GM21447 (cell line): Measurements from ENCODE around the gene RPA1.
"Not testable (repeated sequence)": the region's sequence is repeated elsewhere in the genome, so short reads cannot be mapped to it uniquely, and the experiment has no call there.

Source experiments
- ATAC-seq: cut with Tn5 transposase; IDR thresholded peaks from one replicate; pipeline ENCODE4 v1.9.1; 2021; ENCODE audit not compliant: unreplicated experiment

The RPA1 gene

DNA sequence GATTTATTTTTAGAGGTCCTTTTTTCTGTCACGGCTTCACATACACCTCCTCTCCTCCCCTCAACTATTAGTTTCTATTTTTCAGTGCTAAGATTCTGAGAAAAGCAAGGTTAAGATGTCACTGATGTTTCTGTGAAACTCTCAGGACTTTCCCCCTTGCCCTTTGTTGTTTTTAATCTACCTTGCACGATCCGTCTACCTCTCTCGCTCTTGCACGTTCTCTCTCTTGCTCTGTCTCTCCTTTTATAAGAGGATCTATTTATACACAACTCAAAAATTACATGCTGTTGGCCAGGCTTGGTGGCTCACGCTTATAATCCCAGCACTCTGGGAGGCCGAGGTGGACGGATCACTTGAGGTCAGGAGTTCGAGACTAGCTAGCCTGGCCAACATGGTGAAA lies 43.6 kb downstream of the RPA1 start:
- no peak for ATAC-seq

- ATAC-seq: no peak
These were observed 45.8 kb downstream of the RPA1 start for GRCh38 chr17:1875597-1875996.

DNA sequence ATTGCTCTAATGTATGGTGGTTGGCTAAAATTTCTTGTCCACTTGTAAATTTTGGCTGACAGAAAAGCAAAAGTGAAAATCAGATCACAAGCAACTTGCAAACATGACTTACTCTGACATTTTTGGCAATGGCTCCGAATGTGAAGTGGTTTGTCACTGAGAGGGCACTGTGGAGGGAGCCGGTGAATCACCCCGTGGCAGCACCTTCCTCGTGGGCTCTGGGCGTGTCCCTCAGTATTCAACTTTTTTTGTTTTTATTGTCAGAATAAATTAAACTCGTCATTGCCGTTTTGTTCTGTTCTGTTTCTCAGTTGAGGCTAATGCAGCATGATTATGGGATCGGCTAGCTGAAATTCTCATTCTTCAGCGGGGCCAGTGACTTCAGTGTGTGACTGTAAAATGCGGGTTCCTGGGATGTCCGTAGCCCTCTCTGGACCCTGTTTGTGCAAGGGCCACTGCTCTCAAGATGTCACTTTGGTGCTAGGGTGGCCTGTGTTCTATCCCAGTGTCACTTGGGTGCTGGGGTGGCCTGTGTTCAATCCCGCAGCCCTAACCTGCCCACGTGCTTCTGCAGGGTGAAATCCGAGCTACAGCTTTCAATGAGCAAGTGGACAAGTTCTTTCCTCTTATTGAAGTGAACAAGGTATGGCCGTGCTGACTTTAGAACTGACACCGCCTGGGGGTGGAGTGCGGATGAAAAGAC lies 48.8 kb downstream of the RPA1 start:
- ATAC-seq: no peak

GRCh38 chr17:1880851-1881630 lies 51.2 kb downstream of the RPA1 start:
- no peak for ATAC-seq

- no peak for ATAC-seq
These were observed 53.0 kb downstream of the RPA1 start for GRCh38 chr17:1882836-1883235.

- ATAC-seq: no peak
These were observed 53.7 kb downstream of the RPA1 start for GRCh38 chr17:1883536-1883935.

GRCh38 chr17:1888741-1889140 lies 58.9 kb downstream of the RPA1 start:
- ATAC-seq: no peak

GRCh38 chr17:1890758-1891450 lies 61.1 kb downstream of the RPA1 start:
- no peak for ATAC-seq

- ATAC-seq: no peak
These were observed 65.0 kb downstream of the RPA1 start for GRCh38 chr17:1894753-1895339.

DNA sequence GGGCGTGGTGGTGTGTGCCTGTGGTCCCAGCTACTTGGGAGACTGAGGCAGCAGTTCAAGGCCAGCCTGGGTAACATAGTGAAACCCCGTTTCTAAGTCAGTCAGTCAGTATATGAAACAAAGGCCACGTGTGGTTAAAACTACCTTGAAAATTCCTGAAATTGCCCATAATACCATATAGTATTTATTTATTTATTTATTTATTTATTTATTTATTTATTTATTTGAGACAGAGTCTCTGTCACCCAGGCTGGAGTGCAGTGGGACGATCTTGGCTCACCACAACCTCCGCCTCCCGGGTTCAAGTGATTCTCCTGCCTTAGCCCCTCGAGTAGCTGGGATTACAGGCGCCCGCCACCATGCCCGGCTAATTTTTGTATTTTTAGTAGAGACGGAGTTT lies 65.7 kb downstream of the RPA1 start:
- not testable (repeated sequence) for ATAC-seq

- no peak for ATAC-seq
These were observed 66.7 kb downstream of the RPA1 start for GRCh38 chr17:1896243-1897104.

DNA sequence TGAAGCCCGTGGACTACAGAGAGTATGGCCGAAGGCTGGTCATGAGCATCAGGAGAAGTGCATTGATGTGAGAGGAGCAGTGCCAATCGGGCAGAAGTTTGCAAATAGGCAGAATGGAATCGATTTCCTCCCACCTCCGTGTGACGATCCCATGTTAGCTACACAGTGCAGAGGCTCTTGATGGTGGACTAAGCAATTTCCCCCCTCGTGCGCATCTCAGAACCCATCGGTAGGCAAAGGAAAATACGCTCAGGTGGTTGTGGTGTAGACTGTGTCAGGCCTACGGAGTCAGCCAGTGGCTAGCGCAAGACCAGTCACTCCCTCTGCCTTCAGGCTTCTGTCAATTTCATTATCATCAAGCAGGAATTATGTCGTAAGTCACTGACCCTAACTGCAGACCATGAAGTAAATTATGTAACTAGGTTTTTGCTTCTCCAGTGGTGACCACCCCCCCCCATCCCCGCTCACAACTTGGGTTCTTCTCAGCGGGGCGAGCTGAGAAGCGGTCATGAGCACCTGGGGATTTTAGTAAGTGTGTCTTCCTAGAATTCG lies 67.4 kb downstream of the RPA1 start:
- ATAC-seq: no peak

- no peak for ATAC-seq
These were observed 68.5 kb downstream of the RPA1 start for GRCh38 chr17:1898332-1898731.

DNA sequence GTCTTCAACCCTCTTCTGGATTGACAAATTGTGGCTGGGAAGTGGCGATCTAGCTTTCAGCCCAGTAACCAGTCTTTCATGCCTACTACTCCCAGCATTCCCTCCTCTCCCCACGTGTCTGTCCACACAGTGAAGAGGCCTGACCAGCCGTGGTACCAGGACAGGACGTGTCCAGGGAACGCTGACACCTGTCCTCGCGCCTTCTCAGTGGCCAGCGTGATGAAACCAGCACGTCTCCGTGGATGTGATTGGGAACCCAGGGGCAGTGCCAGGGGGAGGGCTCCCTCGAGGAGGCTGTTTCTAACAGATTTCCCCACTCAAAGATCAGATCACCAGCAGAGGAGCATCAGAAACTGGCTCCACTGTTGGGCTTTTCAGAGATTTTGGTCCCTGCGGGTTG lies 69.1 kb downstream of the RPA1 start:
- no peak for ATAC-seq

GRCh38 chr17:1899403-1900000 lies 69.7 kb downstream of the RPA1 start:
- no peak for ATAC-seq

GRCh38 chr17:1904273-1905182 lies 74.7 kb downstream of the RPA1 start:
- no peak for ATAC-seq

DNA sequence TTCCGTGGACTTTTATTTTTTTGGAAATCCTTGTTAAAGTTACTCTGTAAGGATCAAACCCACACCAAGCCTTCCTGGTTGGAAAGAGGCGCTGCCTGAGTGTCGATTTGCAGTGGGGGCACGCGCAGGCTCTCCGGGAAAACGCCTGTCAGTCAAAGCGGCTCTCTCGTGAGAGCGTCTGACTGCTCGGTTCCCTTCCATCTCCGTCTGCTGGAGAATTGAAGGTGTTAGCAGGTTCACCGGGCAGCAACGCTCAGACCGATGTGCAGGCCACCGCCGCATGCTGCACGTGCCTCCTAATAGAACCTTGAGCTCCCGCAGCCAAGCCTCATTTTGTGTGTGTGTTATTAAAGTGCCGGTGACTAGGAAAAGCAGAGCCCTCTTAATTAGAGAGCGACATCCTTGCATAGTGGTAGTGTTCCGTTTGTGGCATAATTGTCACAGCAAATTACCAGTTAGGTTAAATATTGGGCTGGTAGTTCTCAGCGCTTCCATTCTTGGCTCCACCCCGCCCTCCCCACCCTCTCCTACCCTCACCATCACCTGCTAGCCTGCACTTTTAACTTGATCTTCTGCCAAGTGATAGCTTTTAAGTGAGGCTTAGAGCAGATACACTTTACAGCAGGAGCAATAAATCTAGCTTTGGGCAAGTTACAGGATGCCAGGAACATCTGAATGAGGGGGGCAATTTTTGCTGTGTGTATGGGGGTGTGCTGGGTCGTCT lies 75.5 kb downstream of the RPA1 start:
- ATAC-seq: no peak

DNA sequence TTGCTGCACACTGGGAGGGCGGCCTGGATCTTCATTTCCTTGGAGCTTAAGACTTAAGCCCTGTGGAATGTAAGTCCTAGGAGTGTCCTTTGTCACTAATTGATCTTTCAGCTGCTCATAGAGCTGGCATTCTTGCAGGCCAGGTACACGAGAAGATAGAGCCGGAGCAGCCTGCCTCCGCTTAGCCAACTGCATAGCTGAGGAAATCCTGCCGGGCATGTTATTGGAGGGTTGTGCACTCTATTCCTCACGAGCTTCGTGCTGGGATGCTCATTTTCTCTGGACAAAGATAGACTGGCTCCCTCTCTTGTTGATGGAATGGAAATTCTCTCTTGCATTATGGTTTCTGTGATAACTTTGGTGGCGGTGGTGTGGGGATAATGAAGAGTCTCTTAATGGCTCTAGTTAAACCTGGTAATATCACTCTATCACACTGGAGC lies 76.9 kb downstream of the RPA1 start:
- ATAC-seq: no peak
